Neural crest cell (in vitro differentiated cells): ENCODE data around the gene EXOC4. TPM values are rescaled to one million over a fixed set of nuclear protein-coding genes. Genes with fewer than 3 reads are reported as not detected.

ENCODE experiments used
- DNase-seq: peaks from one replicate; pipeline ENCODE4 v3.0.0; 2021; ENCODE audit warnings: low read depth, mixed read lengths, low spot score
- H3K27ac Mint-ChIP-seq: one replicate; pipeline ENCODE4 v1.8.0; 2021; ENCODE audit warnings: mild to moderate bottlenecking, mixed read lengths; ENCODE audit not compliant: unreplicated experiment
- H3K27me3 Mint-ChIP-seq: 2 replicates; pipeline ENCODE4 v1.8.0; 2021; ENCODE audit warnings: low read depth, mild to moderate bottlenecking, mixed read lengths
- H3K36me3 Mint-ChIP-seq: 2 replicates; pipeline ENCODE4 v1.8.0; 2021; ENCODE audit warnings: low read depth, mild to moderate bottlenecking, mixed read lengths
- H3K4me1 Mint-ChIP-seq: 2 replicates; pipeline ENCODE4 v1.8.0; 2021; ENCODE audit warnings: mixed read lengths
- H3K4me3 Mint-ChIP-seq: one replicate; pipeline ENCODE4 v1.8.0; 2021; ENCODE audit warnings: mild to moderate bottlenecking, mixed read lengths
- H3K9me3 Mint-ChIP-seq: 2 replicates; pipeline ENCODE4 v1.8.0; 2021; ENCODE audit warnings: mixed read lengths
- total RNA-seq: library from RNA; stranded (reverse); gene quantifications from 2 replicates; pipeline ENCODE4 v1.2.1, GENCODE V29; 2021
- TF ChIP-seq, protein P1 (sequence below): fragments of 200-600 bp; sonication (generic); conservative IDR thresholded peaks from 2 replicates; pipeline ENCODE4 v1.5.0; 2021; ENCODE audit warnings: antibody characterized with exemption, mild to moderate bottlenecking

EXOC4 gene
- total RNA-seq, 1 donor from 2014 or later, result 79.7 TPM

DNA sequence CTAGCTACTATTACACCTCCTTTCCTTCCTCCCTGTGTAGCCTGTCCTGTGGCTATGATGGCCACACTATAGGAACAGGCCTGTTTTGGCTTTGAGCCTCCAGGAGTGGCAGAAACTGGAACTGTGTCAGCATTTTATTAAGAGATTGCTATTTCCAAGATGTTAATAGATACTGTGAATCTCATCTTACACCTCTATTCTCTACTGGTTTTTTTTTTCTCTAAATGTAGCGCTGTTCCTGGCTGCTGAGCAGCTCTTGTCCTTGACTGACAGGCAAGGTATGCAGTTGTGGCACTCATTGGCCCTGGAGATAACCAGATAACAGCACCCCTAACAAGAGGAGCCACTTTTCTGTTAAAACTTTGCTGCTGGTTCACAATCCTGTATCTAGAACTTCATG lies 119.5 kb downstream of the EXOC4 start:
- peaks cover 11% of the 10 kb centered on the region for H3K4me1 Mint-ChIP-seq
- H3K27ac Mint-ChIP-seq, result no peak overlapping the region
- H3K4me3 Mint-ChIP-seq, result no peak overlapping the region
- TF ChIP-seq, protein P1, sequence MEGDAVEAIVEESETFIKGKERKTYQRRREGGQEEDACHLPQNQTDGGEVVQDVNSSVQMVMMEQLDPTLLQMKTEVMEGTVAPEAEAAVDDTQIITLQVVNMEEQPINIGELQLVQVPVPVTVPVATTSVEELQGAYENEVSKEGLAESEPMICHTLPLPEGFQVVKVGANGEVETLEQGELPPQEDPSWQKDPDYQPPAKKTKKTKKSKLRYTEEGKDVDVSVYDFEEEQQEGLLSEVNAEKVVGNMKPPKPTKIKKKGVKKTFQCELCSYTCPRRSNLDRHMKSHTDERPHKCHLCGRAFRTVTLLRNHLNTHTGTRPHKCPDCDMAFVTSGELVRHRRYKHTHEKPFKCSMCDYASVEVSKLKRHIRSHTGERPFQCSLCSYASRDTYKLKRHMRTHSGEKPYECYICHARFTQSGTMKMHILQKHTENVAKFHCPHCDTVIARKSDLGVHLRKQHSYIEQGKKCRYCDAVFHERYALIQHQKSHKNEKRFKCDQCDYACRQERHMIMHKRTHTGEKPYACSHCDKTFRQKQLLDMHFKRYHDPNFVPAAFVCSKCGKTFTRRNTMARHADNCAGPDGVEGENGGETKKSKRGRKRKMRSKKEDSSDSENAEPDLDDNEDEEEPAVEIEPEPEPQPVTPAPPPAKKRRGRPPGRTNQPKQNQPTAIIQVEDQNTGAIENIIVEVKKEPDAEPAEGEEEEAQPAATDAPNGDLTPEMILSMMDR, result no peak
- DNase-seq, result no peak
- H3K36me3 Mint-ChIP-seq, result peaks cover 8% of the 10 kb centered on the region
- no peaks in the 10 kb centered on the region for H3K27me3 Mint-ChIP-seq
- H3K9me3 Mint-ChIP-seq, result no peaks in the 10 kb centered on the region

DNA sequence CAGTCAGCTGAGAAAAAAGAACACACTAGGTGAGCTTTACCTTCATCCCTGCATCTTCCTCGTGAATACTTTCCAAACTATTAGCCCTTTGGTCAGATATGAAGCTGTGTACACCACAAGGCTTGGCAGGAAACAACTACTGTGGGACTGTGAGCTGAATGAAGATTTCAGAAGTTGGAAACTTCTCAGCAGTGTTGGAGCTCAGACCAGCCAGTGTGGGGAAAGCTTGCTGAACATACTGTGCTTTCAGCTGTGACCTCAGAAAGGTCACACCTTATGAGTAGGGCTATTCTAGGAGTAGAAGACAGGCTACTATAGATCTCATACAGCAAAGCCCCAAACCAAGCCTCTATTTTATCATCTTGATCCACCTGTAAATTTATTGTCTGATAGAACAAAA lies 123.6 kb downstream of the EXOC4 start:
- peaks cover 3% of the 10 kb centered on the region for H3K9me3 Mint-ChIP-seq

DNA sequence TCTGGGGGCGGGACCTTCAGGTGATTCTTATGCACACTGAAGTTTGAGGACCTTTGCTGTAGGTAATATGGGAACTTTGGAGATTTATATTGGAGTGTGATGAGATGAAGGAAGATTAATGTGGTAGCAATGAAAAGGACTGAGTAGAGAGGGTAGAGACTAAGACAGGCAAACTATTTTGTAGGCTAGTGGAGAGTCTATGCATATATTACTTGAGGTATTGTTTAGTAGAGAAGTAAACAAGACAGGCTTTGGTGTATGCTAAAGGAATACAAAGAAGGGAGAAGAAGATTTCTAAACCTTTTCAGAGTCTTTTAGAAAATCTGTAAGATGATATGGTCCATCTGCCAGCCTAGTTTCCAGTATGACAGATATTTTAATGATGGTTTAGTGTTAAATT lies 129.1 kb downstream of the EXOC4 start:
- TF ChIP-seq, protein P1, result no peak
- Mint-ChIP-seq H3K27ac (no peak overlapping the region), H3K36me3 (peaks cover 14% of the 10 kb centered on the region), H3K27me3 (no peaks in the 10 kb centered on the region), H3K4me1 (peaks cover 7% of the 10 kb centered on the region), H3K4me3 (no peak overlapping the region), H3K9me3 (peaks cover 3% of the 10 kb centered on the region)
- no peak for DNase-seq

More for the DNA sequence above, 123.6 kb downstream of the EXOC4 start:
- Mint-ChIP-seq H3K27ac (no peak overlapping the region), H3K36me3 (peaks cover 18% of the 10 kb centered on the region), H3K27me3 (no peaks in the 10 kb centered on the region), H3K4me1 (no peaks in the 10 kb centered on the region), H3K4me3 (no peak overlapping the region)
- TF ChIP-seq, protein P1, result no peak
- DNase-seq, result no peak

DNA sequence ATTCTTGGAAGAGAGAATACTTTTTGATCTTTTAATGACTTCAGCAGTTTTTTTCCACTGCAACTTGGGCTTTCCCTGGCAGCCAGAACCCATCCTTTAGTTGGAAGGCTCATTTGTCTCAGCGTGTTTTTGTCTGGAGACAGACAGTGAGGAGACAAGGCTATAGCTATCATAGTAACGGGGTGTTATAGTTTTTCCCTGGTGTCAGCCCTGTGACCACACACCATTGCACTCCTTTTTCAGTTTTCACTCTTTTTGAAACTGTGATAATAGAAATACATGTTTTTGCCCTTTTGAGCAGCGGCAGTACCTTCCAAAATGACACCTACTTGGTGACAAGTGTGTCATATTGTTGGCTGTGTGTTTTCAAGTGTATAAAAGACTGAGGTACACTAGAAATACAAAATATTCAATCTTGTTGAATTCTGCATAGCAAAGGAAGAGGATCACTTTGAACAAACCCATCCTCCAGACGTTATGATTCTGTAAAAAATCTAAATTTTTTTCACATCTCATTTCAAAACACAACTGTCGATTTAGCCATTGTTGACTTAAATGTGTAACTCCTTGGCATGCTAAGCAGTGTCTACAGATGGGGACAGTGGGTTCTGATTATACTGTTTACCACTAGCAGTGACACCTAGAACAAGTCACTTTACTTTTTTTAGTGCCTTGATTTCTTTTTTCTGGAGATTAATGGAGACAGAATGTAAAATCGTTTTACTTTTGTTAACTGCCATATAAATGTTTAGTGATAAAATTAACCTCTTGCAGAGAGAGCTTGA lies 130.1 kb downstream of the EXOC4 start:
- no peak for DNase-seq
- Mint-ChIP-seq H3K27ac (no peak overlapping the region), H3K4me1 (peaks cover 7% of the 10 kb centered on the region), H3K4me3 (no peak overlapping the region), H3K27me3 (no peaks in the 10 kb centered on the region), H3K9me3 (peaks cover 3% of the 10 kb centered on the region), H3K36me3 (peaks cover 9% of the 10 kb centered on the region)
- TF ChIP-seq, protein P1, result no peak

DNA sequence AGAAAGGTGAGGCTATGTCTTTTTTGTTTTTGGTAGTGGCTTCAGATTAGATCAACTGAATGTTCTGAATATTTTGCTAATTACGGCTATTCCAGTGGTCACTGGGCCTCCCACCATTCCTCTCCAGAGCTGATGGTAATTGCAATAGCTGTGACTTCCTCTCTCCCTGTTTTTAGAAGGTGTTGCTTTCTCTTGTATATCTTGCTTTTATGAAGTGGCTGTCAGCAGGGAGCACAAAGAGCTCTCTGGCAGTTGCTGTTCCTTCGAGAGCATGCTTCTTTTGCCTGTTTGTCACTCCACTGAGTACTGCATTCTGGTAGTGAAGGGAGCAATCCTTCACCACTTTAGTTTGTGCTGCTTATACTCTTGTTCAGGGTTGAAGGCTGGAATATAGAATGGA lies 133.3 kb downstream of the EXOC4 start:
- peaks cover 7% of the 10 kb centered on the region for H3K9me3 Mint-ChIP-seq
- DNase-seq, result no peak
- no peak overlapping the region for H3K4me3 Mint-ChIP-seq
- TF ChIP-seq, protein P1, result no peak
- H3K4me1 Mint-ChIP-seq, result peaks cover 7% of the 10 kb centered on the region
- peaks cover 12% of the 10 kb centered on the region for H3K36me3 Mint-ChIP-seq
- H3K27ac Mint-ChIP-seq, result no peak overlapping the region
- H3K27me3 Mint-ChIP-seq, result no peaks in the 10 kb centered on the region
